Muscle layer of duodenum (tissue), 2 donors: Measurements from ENCODE around the gene KCNJ15.

Experiments used
- H3K27ac ChIP-seq: one replicate; pipeline ENCODE4 v1.7.0; 2013; ENCODE audit warnings: mild to moderate bottlenecking, low read length
- H3K27me3 ChIP-seq: one replicate; pipeline ENCODE4 v1.7.0; 2013; ENCODE audit warnings: low read depth, mild to moderate bottlenecking, control low read depth, low read length
- H3K36me3 ChIP-seq, 2 donors: one replicate each; pipeline ENCODE4 v1.7.0; 2013; ENCODE audit warnings: low read length in 2 of 2, control low read depth in 1 of 2, mild to moderate bottlenecking in 1 of 2; ENCODE audit not compliant: insufficient read depth in 2 of 2, control insufficient read depth in 1 of 2
- H3K4me1 ChIP-seq, 2 donors: one replicate each; pipeline ENCODE4 v1.7.0; 2013; ENCODE audit warnings: low read length in 2 of 2, mild to moderate bottlenecking in 2 of 2, control low read depth in 1 of 2, moderate library complexity in 1 of 2; ENCODE audit not compliant: insufficient read depth in 2 of 2, control insufficient read depth in 1 of 2
- H3K4me3 ChIP-seq, 2 donors: one replicate each; pipeline ENCODE4 v1.7.0; 2013; ENCODE audit warnings: low read length in 2 of 2, low read depth in 1 of 2, mild to moderate bottlenecking in 1 of 2
- H3K9me3 ChIP-seq, 2 donors: one replicate each; pipeline ENCODE4 v1.7.0; 2013; ENCODE audit warnings: low read length in 2 of 2, control low read depth in 1 of 2, mild to moderate bottlenecking in 1 of 2; ENCODE audit not compliant: control insufficient read depth in 1 of 2
- donor health status: healthy.

Gene KCNJ15

DNA sequence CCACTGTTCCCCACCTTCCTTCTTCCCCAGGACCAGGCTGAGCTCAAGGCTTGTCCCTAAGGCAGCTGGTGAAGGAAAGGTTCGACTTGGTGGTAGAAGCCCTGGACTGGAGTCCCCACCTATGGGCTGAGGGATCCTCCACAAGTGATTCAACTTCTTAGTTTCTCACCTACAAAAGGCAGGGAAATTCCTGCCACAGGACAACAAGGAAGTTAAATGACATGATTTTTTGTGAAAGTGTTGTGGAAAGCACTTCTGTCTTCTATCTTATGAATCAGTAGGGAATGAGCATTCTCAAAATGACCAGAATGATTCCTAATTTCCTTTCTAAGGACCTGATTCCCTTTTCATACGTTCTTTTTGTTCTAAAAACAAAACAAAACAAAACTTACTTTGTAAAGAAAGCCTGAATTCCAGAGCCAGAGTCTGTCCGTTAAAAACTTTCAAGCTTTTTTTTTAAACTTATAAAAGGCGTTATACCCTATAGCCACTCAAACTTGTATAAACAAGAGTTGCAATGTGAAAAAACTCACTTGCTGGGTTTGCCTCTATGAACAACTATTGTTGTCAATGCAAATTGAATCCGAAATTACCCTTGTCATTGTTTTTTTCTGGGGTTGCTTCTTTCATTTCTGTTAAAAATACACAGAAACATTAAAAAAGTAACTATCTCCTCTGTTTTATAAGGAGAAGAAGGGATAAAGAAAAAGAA, 12.2 kb downstream of the KCNJ15 start:
- Histone ChIP-seq H3K4me3 (no peak overlapping the region), H3K27ac (no peak overlapping the region), H3K36me3 (no peaks in the 10 kb centered on the region), H3K27me3 (no peaks in the 10 kb centered on the region), H3K9me3 (no peaks in the 10 kb centered on the region), H3K4me1 (no peaks in the 10 kb centered on the region)

DNA sequence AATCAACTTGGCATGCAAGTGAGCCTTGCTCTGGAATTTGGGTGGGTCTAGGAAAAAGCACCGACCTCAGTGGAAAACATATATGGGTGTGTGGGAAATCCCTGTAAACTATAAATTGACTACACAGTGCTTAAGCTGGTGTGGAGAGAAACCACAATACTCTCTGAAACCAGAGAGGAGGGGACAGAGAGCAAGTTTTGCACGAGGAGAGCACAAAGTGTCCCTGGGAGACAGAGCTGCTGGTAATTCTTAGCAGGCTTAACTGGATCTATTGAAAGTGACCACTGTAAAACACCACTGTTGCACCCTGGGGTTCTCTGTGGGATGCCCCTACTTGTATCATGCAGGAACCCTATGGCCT, 12.8 kb downstream of the KCNJ15 start:
- Histone ChIP-seq H3K27me3 (no peaks in the 10 kb centered on the region), H3K36me3 (no peaks in the 10 kb centered on the region), H3K4me3 (no peak overlapping the region), H3K4me1 (no peaks in the 10 kb centered on the region), H3K27ac (no peak overlapping the region), H3K9me3 (no peaks in the 10 kb centered on the region)

DNA sequence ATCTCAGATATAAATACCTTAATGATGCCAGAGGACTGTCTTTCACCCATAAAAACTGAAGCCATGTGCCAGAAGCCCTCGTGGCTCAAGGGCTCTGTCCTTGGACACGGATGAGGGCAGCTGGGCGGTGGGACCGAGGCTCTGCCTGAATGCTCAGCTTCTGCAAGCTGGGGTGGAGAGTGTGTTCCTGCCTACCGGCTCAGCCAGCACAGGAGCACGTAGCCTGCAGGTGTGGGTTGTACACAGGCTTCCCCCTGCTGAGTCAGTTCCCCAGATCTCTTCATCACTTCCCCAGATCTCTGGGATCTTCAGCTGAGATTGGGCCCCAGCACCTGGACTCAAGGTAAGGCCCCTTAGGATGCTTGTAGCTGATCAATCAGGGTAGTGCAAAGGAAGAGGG, 15.4 kb downstream of the KCNJ15 start:
- Histone ChIP-seq H3K27me3 (no peaks in the 10 kb centered on the region), H3K4me3 (no peak overlapping the region), H3K9me3 (no peaks in the 10 kb centered on the region), H3K4me1 (no peaks in the 10 kb centered on the region), H3K36me3 (no peaks in the 10 kb centered on the region), H3K27ac (no peak overlapping the region)

DNA sequence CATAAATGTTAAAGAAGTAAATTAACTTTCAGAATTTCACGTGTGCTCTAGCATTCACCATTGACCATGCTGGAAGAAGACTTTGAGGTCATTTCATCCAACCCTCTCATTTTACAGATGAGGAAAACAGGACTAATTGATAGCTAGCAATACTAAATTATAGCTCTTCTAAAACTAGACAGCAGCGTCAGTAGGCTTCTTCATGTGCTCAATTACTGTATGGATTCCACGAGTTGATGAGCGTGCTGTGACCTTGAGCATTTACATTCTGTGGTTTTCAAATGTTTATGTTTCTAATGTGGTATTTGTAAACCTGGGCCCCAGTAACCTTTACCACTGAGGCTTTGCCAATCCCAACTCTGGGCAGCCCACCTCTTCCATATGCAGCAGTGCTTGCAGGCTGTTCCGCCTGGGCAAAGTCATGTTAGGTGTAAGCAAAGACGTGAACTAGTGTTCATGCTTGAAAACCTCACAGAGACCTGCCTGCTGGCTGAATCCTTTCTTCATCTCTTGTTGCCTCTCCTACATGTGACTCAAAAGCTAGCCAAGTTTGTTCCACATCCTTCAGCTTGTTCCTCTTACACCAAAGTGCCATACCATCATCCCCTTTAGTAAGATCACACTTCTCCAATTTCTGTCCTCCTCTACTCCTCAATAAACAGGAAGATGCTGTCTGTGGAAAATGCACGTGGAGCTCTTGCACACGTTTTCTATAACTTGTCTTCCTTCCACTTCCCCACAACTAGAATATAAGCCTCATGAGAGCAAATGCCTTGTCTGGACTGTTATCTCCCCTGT, 17.2 kb downstream of the KCNJ15 start:
- Histone ChIP-seq H3K36me3 (no peaks in the 10 kb centered on the region), H3K27me3 (no peaks in the 10 kb centered on the region), H3K9me3 (no peaks in the 10 kb centered on the region), H3K4me3 (no peak overlapping the region), H3K4me1 (no peaks in the 10 kb centered on the region), H3K27ac (no peak overlapping the region)

DNA sequence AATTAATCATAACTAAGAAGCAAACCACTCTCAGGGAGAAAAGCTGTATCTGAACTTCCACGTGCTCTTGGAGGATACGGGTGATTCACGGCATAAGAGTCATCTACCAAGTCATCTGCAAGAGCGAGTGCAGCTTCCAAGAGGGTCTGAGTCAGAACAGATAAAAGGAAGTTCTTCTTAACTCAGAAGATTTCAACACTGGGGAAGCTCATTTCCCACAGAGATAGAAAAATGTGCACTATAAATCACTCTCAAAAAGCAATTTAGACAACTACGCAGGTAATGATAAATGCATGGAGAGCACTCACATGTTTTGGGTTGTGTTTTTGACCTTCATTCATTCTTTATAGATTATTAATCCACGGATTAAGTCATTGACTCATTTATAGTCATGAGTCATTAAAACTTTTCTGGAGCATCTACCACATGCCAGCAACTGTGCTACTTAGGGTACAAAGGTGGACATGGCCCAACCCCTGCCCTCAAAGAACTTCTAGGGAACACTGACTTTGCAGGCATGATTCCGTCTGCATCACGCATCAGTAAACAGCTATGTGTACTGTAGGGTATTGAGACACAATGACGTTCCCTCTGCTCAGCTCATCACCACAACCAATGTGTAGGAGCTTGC, 20.8 kb downstream of the KCNJ15 start:
- no peaks in the 10 kb centered on the region for H3K9me3 ChIP-seq
- no peaks in the 10 kb centered on the region for H3K4me1 ChIP-seq
- no peak overlapping the region for H3K4me3 ChIP-seq
- no peak overlapping the region for H3K27ac ChIP-seq
- no peaks in the 10 kb centered on the region for H3K36me3 ChIP-seq
- no peaks in the 10 kb centered on the region for H3K27me3 ChIP-seq

DNA sequence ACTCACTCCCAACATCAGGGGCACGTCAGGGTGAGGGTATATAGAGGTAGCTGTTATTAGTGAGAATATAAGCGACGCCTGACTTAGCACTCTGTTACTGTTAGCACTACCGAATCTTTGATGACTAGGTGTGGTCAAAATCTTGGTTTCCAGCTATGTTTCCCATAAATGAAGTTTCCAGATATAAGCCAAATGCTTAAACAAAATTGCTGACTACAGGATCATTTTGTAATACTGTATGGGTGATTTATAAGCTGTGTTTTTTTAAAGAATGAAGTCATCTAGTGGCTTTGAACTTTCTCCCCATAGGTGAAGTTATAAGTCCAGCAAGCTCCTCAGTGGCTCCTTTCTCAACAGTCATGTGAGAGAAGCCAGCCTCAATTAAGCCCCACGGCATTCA, 23.7 kb downstream of the KCNJ15 start:
- H3K4me3 ChIP-seq, result no peak overlapping the region
- H3K9me3 ChIP-seq, result no peaks in the 10 kb centered on the region
- no peak overlapping the region for H3K27ac ChIP-seq
- no peaks in the 10 kb centered on the region for H3K36me3 ChIP-seq
- H3K4me1 ChIP-seq, result no peaks in the 10 kb centered on the region
- H3K27me3 ChIP-seq, result no peaks in the 10 kb centered on the region

DNA sequence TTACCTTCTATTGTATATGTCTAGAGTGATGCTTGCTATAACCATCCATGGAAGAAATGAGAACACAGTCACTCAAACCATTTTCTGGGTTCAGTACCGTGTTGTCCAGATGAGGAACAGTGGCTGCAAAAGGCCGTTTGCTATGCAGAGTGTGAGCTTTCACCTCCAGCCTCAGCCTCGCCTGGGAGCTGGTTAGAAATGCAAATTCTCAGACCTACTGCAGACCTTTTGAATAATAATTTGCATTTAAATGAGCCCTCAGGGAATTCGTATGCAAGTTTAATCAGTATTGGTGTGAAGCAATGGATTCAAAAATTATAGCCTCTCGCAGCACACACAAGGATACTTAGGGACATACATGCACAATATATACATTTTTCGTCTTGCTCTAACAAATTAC, 24.1 kb downstream of the KCNJ15 start:
- Histone ChIP-seq H3K36me3 (no peaks in the 10 kb centered on the region), H3K4me1 (no peaks in the 10 kb centered on the region), H3K27ac (no peak overlapping the region), H3K27me3 (no peaks in the 10 kb centered on the region), H3K9me3 (no peaks in the 10 kb centered on the region), H3K4me3 (no peak overlapping the region)

DNA sequence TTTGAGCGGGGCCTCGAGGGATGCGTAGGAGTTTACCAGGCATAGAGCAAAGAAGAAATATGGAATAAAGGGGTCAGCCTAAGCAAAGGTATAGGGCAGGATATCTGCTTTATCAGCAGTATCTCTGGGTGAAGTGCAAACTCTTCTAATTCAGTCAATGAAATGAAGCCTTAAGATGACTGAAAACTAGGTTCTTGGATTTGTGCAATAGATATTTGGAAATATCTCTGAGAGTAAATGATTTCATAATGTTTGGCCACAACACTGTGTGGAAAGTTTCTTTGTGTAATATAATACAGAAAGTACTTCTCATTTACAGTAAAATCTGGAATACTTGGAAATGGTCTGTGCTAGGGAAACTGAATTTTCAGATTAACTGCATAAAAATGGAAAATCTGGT, 26.1 kb downstream of the KCNJ15 start:
- H3K4me1 ChIP-seq, result no peaks in the 10 kb centered on the region
- no peaks in the 10 kb centered on the region for H3K27me3 ChIP-seq
- H3K27ac ChIP-seq, result no peak overlapping the region
- H3K9me3 ChIP-seq, result no peaks in the 10 kb centered on the region
- no peaks in the 10 kb centered on the region for H3K36me3 ChIP-seq
- no peak overlapping the region for H3K4me3 ChIP-seq

DNA sequence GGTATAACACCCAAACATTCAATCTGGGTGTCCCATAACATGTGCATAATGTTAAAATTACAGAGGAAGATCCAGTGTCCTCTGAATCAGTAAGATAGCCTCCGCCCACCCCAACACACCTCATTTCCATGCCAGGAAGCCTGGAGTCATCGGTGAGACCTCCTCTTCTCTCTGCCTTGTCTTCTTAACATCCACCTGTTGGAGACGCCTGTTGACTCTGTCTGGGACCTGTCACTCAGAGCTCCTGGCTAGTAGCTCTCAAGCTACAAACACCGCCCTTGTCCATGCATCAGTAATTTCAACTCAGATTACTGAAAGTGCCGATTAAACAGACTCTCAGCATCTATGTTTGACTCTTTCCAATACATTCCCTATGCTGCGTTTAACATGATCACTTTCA, 27.4 kb downstream of the KCNJ15 start:
- H3K36me3 ChIP-seq, result no peaks in the 10 kb centered on the region
- H3K9me3 ChIP-seq, result no peaks in the 10 kb centered on the region
- H3K4me1 ChIP-seq, result no peaks in the 10 kb centered on the region
- no peak overlapping the region for H3K4me3 ChIP-seq
- no peak overlapping the region for H3K27ac ChIP-seq
- H3K27me3 ChIP-seq, result no peaks in the 10 kb centered on the region

DNA sequence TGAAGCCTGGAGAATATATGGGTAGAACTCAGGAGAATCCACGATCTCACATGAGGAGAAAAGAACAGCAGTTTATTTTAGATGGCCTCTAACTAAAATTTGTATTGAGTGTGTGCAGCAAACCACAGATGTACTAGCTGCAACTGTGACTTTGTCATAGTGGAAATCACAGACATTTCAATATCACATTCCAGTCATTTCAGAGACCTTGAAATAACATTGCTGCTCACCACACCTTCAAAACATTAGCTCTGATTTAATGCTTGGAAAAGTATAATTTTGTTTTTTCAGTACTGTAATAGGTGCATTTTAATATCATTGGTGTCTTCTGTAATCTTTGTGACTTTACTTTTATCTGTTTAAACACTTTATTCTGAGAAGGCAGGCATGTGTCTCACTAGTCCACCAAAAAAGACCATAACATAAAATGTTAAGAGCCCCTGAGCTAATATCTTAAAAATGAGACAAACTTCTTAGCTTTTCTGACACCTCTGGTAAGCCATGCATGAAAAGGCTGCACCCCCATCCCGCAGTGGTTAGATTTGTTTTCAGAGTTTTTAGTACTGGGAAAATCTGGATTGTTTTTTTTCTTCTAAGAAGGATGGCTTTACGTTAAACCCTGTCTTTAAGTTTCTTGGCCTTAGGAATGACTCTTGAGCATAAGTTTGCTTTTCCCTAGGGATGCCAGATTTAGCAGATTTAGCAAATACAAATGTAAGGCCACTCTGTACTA, 30.1 kb downstream of the KCNJ15 start:
- no peak overlapping the region for H3K27ac ChIP-seq
- no peaks in the 10 kb centered on the region for H3K9me3 ChIP-seq
- no peaks in the 10 kb centered on the region for H3K36me3 ChIP-seq
- H3K27me3 ChIP-seq, result no peaks in the 10 kb centered on the region
- no peak overlapping the region for H3K4me3 ChIP-seq
- H3K4me1 ChIP-seq, result no peaks in the 10 kb centered on the region

DNA sequence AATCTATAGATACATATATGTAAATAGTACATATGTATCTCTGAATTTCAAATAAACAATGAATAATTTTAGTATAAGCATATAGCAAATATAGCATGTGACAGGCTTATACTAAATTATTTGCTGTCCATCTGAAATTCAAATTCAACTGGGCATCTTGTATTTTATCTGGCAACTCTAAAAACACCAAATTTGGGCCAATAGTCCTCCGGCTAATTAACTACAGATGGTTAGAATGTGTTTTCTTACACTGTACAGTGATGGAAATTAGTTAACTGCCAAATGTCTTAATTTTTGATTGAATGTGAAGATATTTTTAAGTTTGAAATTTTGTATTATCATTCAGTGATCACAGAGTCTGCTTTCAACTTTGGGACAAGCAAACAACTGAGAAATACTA, 30.7 kb downstream of the KCNJ15 start:
- Histone ChIP-seq H3K4me3 (no peak overlapping the region), H3K27me3 (no peaks in the 10 kb centered on the region), H3K36me3 (no peaks in the 10 kb centered on the region), H3K4me1 (no peaks in the 10 kb centered on the region), H3K9me3 (no peaks in the 10 kb centered on the region), H3K27ac (no peak overlapping the region)
